HepG2 (cell line): ENCODE data around the gene P2RX6.

ENCODE experiments used
- CTCF ChIP-seq: sonication (generic); formaldehyde crosslinking; IDR thresholded peaks from 2 replicates; pipeline ENCODE4 v1.5.0; 2020; ENCODE audit warnings: mild to moderate bottlenecking, missing genetic modification reagents, moderate library complexity
- EZH2 ChIP-seq: conservative IDR thresholded peaks from 2 replicates; pipeline ENCODE4 v1.6.1; 2012; ENCODE audit warnings: mild to moderate bottlenecking, low read depth, low read length, moderate library complexity
- FOXJ3 ChIP-seq: sonication (generic); formaldehyde crosslinking; IDR thresholded peaks from 2 replicates; pipeline ENCODE4 v1.4.0; 2020; ENCODE audit warnings: missing genetic modification reagents, mild to moderate bottlenecking, borderline replicate concordance
- GABPA ChIP-seq, 2 experiments: IDR thresholded peaks; 2 replicates each; pipeline ENCODE4 v1.6.1; 2011 to 2016; ENCODE audit warnings: low read depth in 2 of 2, low read length in 1 of 2, missing biosample characterization in 1 of 2, missing genetic modification characterization in 1 of 2
- HOXA3 ChIP-seq: sonication (generic); formaldehyde crosslinking; IDR thresholded peaks from 2 replicates; pipeline ENCODE4 v1.5.0; 2020; ENCODE audit warnings: missing genetic modification reagents
- IKZF1 ChIP-seq: fragments of 450-650 bp; IDR thresholded peaks from 2 replicates; pipeline ENCODE4 v1.7.1; 2016
- SNAI1 ChIP-seq: sonication (generic); formaldehyde crosslinking; IDR thresholded peaks from 2 replicates; pipeline ENCODE4 v1.5.0; 2020; ENCODE audit warnings: mild to moderate bottlenecking, missing genetic modification reagents, borderline replicate concordance
- SP1 ChIP-seq, 2 experiments: fragments of 450-650 bp in 1 of 2; sonication (generic) in 1 of 2; formaldehyde crosslinking in 1 of 2; IDR thresholded peaks; 2 replicates each; pipeline versions ENCODE4 v1.4.0 to v1.6.1; 2016 to 2020; ENCODE audit warnings: missing genetic modification reagents in 1 of 2
- TEAD3 ChIP-seq: optimal IDR thresholded peaks from 2 replicates; pipeline ENCODE3; 2016; ENCODE audit warnings: borderline replicate concordance
- ZNF30 ChIP-seq: sonication (generic); formaldehyde crosslinking; IDR thresholded peaks from 2 replicates; pipeline ENCODE4 v1.5.0; 2020; ENCODE audit warnings: mild to moderate bottlenecking, missing genetic modification reagents

- TF ChIP-seq SP1 (IDR thresholded peaks at IDR 0.05) (no peak), SP1 (CRISPR knock-in tag; IDR thresholded peaks at IDR 0.05) (no peak), HOXA3 (CRISPR knock-in tag) (no peak), EZH2 (no peak), CTCF (CRISPR knock-in tag) (no peak), FOXJ3 (CRISPR knock-in tag) (no peak), ZNF30 (no peak), GABPA (IDR thresholded peaks at IDR 0.05; ENCODE audit: low read depth, low read length) (no peak), GABPA (CRISPR knock-in tag; IDR thresholded peaks at IDR 0.05; ENCODE audit: low read depth) (no peak), TEAD3 (CRISPR knock-in tag) (no peak), SNAI1 (CRISPR knock-in tag) (no peak), IKZF1 (no peak)
These were observed 13.9 kb upstream of the P2RX6 start for GRCh38 chr22:21000987-21001600.
